GM12872 (cell line): ENCODE data around the gene C7orf57.

ENCODE experiments used
- CTCF ChIP-seq: IDR thresholded peaks from 3 replicates; pipeline ENCODE4 v1.5.1; 2011; ENCODE audit warnings: low read depth, mild to moderate bottlenecking, low read length, moderate library complexity; ENCODE audit not compliant: insufficient read depth

C7orf57 gene

GRCh38 chr7:48017674-48018073 lies 17.7 kb upstream of the C7orf57 start:
- TF ChIP-seq CTCF = no peak

- no peak for TF ChIP-seq CTCF
Observed at GRCh38 chr7:48025624-48026023, 9.7 kb upstream of the C7orf57 start.

GRCh38 chr7:48028938-48029337 lies 6.4 kb upstream of the C7orf57 start, which contains the start of gene SUN3:
Gene SUN3, minus strand, starts transcription at chr7:48029107. Its CDS starts 169 bp downstream, at chr7:48028938.
- no peak for TF ChIP-seq CTCF

GRCh38 chr7:48031111-48031510 lies 4.2 kb upstream of the C7orf57 start:
- TF ChIP-seq CTCF = no peak

- no peak for TF ChIP-seq CTCF
Observed at GRCh38 chr7:48033922-48034321, 1.4 kb upstream of the C7orf57 start.

- TF ChIP-seq CTCF = no peak
Observed at GRCh38 chr7:48035967-48036478, 680 bp downstream of the C7orf57 start.

- no peak for TF ChIP-seq CTCF
Observed at GRCh38 chr7:48038815-48039506, 3.6 kb downstream of the C7orf57 start.
